Large intestine (tissue), 3 donors: Measurements from ENCODE around the gene SYTL5. TPM values are rescaled to one million over a fixed set of nuclear protein-coding genes. Genes with fewer than 3 reads are reported as not detected.

Experiments used
- DNase-seq, 2 donors: peaks; one replicate each; pipeline versions ENCODE4 v3.0.0 to v3.0.0-alpha.2; 2013
- H3K27ac ChIP-seq: one replicate; pipeline ENCODE4 v1.5.1; 2013; ENCODE audit warnings: low read length
- H3K27me3 ChIP-seq: 2 replicates; pipeline ENCODE4 v1.6.1; 2013; ENCODE audit warnings: low read length; ENCODE audit not compliant: control insufficient read depth, insufficient read depth
- H3K36me3 ChIP-seq: 2 replicates; pipeline ENCODE4 v1.6.1; 2013; ENCODE audit warnings: low read length; ENCODE audit not compliant: control insufficient read depth, insufficient read depth
- H3K4me1 ChIP-seq: one replicate; pipeline ENCODE4 v1.6.1; 2013; ENCODE audit warnings: low read length; ENCODE audit not compliant: control insufficient read depth, insufficient read depth
- H3K4me3 ChIP-seq: one replicate; pipeline ENCODE4 v1.5.1; 2013; ENCODE audit warnings: low read length
- H3K9me3 ChIP-seq: one replicate; pipeline ENCODE4 v1.6.1; 2013; ENCODE audit warnings: mild to moderate bottlenecking, low read depth, low read length, moderate library complexity; ENCODE audit not compliant: control insufficient read depth
- WGBS: methylation state at CpG from one replicate; pipeline ENCODE4 v1.1.5; 2013; ENCODE audit warnings: low lambda C conversion rate; ENCODE audit not compliant: insufficient coverage; 5-methylcytosine and 5-hydroxymethylcytosine counted together
- polyA plus RNA-seq: library from polyadenylated mRNA; unstranded; fragments of 120-200 nt; gene quantifications from one replicate; pipeline ENCODE4 v1.2.1, GENCODE V29; 2013

The SYTL5 gene
- polyA plus RNA-seq, 1 donor = 3.6 TPM

DNA sequence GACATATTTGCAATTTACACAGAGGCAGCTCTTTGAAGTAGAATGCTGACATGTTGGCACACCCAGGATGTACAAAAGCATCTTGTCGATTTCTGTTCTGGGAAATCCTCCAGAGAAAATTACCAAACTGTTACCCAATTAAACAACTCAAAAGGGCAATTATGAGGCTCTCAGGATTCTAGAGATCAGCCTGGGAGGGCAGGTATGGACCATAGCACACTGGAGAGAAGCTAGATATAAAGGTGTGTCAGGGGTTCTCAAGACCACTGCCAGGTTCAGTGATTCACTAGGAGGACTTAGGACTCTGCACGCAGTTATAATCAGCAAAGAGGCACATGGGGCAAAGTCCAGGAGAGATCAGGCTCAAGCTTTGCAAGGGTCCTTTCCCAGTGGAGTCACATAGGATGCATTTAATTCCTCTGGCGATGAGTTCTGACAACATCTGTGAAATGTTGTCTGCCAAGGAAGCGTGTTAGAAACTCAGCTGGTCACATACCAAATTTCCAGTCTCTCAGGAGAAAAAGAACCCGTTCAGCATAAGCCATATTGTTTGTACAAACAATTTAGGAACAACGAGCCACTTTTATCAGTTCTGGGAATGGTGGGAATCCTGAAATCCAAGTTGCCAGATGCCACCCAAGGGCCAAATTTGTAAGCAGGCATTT is 100.8 kb downstream of the SYTL5 start:
- H3K9me3 ChIP-seq = no peaks in the 10 kb centered on the region
- H3K27ac ChIP-seq = peak overlapping the region; percentile 49
- WGBS = no CpG with 5 or more reads among the region's 6 CpGs
- no peaks in the 10 kb centered on the region for H3K27me3 ChIP-seq
- H3K36me3 ChIP-seq = no peaks in the 10 kb centered on the region
- H3K4me3 ChIP-seq = no peak overlapping the region
- H3K4me1 ChIP-seq = peaks cover 16% of the 10 kb centered on the region
- peak; percentile 50 to 80 for DNase-seq

DNA sequence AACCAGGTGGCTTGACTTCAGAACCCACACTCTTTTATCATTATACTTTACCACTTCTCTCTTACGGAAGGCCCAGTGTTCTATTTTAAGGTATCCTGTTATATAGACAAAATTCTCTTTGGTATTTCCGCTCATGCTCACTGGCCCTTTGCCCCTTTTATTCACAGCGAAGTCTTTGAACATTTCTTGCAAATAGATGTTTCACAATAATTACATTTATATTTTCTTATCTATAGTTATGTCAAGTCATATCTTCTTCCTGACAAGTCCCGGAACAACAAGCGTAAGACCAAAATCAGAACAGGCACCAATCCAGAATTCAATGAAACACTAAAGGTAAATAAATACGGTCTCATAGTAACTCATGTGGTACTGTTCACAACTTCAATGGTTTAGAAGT is 102.0 kb downstream of the SYTL5 start:
- Histone ChIP-seq H3K27me3 (no peaks in the 10 kb centered on the region), H3K4me1 (peaks cover 16% of the 10 kb centered on the region), H3K4me3 (no peak overlapping the region), H3K36me3 (no peaks in the 10 kb centered on the region), H3K9me3 (no peaks in the 10 kb centered on the region), H3K27ac (no peak overlapping the region)
- WGBS = no CpG with 5 or more reads among the region's 6 CpGs
- DNase-seq = no peak

DNA sequence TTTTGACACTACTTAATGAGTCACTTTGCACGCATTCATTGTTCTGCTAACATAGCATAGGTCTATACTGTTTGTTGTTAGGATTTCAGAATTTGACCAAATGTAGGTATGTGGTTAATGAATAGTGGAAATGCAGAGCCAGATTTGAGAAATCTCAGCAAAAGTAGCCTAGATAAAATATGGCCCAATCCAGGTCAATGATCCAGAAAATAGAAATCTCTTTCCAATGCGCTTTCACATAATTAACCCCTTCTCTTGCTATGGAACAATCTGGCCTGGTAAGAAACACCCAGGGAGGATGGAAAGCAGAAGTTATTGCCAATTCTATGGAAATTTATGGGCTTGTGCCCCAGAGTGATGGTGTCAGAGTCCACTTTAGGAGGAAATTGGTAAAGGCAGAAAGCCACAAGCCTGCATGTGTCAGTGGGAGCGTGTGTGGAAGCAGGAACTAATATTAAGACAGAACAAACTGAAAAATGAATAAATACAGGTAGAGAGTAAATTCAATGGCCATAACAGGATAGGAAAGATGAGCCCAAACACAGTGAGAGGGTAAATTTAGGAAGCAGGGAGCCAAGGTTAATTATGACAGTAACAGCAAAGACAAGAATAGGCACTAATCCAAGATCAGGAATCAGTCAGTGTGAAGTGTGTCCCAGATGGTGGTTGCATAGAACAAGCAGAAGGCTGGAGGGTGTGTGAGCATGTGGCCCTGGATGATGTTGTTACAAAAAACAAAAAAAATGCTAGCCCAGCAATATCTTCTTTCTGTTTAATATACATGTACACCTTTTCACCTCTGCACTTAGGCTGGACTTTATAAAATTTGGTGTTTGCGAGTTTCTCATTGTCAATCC is 102.9 kb downstream of the SYTL5 start:
- H3K36me3 ChIP-seq = no peaks in the 10 kb centered on the region
- no peak overlapping the region for H3K4me3 ChIP-seq
- peaks cover 16% of the 10 kb centered on the region for H3K4me1 ChIP-seq
- H3K27me3 ChIP-seq = no peaks in the 10 kb centered on the region
- peak in 1 of 2 donors; percentile 41 for DNase-seq
- no peaks in the 10 kb centered on the region for H3K9me3 ChIP-seq
- peak overlapping the region; percentile 7 for H3K27ac ChIP-seq
- no CpG with 5 or more reads among the region's 4 CpGs for WGBS

GRCh38 chrX:38110231-38110630 is 103.9 kb downstream of the SYTL5 start:
- WGBS = no CpG with 5 or more reads among the region's 6 CpGs
- no peak overlapping the region for H3K27ac ChIP-seq
- H3K27me3 ChIP-seq = no peaks in the 10 kb centered on the region
- DNase-seq = no peak
- H3K4me3 ChIP-seq = no peak overlapping the region
- peaks cover 16% of the 10 kb centered on the region for H3K4me1 ChIP-seq
- H3K9me3 ChIP-seq = no peaks in the 10 kb centered on the region
- no peaks in the 10 kb centered on the region for H3K36me3 ChIP-seq

GRCh38 chrX:38111196-38111595 is 104.8 kb downstream of the SYTL5 start:
- Histone ChIP-seq H3K36me3 (no peaks in the 10 kb centered on the region), H3K27me3 (no peaks in the 10 kb centered on the region), H3K9me3 (no peaks in the 10 kb centered on the region), H3K4me3 (no peak overlapping the region), H3K27ac (no peak overlapping the region), H3K4me1 (peaks cover 16% of the 10 kb centered on the region)
- no CpG with 5 or more reads among the region's 5 CpGs for WGBS
- DNase-seq = no peak

GRCh38 chrX:38112566-38112965 is 106.2 kb downstream of the SYTL5 start:
- peak in 1 of 2 donors; percentile 5 for DNase-seq
- no peak overlapping the region for H3K27ac ChIP-seq
- no peaks in the 10 kb centered on the region for H3K36me3 ChIP-seq
- peaks cover 7% of the 10 kb centered on the region for H3K4me1 ChIP-seq
- no peak overlapping the region for H3K4me3 ChIP-seq
- H3K27me3 ChIP-seq = no peaks in the 10 kb centered on the region
- H3K9me3 ChIP-seq = no peaks in the 10 kb centered on the region
- WGBS = no CpG with 5 or more reads among the region's 4 CpGs

DNA sequence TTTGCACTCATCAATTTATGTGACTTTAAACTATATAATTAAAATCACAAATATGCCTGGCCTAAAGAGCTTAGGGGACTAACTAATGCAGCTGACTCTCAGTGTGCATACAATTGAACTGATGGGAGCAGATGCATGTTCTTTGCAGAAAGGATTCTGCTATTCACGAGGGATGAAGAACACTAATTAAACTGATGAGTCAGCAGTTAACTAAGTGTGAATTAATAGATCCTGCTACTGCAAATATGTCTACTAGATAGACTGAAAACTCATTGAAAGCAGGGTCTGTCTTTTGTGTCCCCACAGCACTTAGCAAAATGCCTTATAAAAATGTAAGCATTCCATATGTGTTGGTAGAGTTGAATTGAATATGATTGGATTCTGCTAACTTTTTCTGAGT is 110.4 kb downstream of the SYTL5 start:
- WGBS = no CpG with 5 or more reads among the region's 1 CpG
- no peaks in the 10 kb centered on the region for H3K4me1 ChIP-seq

DNA sequence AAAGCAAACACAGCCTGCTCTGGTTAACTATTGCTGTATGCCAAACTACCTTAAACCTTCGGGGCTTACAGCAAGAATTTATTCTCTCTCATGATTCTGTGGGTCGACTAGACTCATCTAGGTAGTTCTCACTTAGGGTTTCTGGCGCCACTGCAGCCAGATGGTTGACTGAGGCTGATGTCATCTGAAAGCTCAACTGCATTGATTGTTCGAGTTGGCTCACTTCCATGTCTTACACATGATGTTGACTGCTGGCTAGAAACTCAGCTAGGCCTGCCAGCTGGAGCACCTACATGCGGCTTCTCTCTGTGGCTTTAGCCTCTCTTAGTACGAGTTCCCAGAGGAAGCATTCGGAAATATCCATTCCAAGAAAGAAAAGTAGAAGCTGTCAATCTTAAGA is 111.1 kb downstream of the SYTL5 start:
- no peaks in the 10 kb centered on the region for H3K27me3 ChIP-seq
- no peak overlapping the region for H3K4me3 ChIP-seq
- H3K27ac ChIP-seq = no peak overlapping the region
- H3K36me3 ChIP-seq = no peaks in the 10 kb centered on the region
- H3K4me1 ChIP-seq = no peaks in the 10 kb centered on the region
- DNase-seq = no peak
- no CpG with 5 or more reads among the region's 7 CpGs for WGBS
- no peaks in the 10 kb centered on the region for H3K9me3 ChIP-seq

More for the DNA sequence above, 110.4 kb downstream of the SYTL5 start:
- Histone ChIP-seq H3K27me3 (no peaks in the 10 kb centered on the region), H3K9me3 (no peaks in the 10 kb centered on the region), H3K4me3 (no peak overlapping the region), H3K36me3 (no peaks in the 10 kb centered on the region), H3K27ac (no peak overlapping the region)
- no peak for DNase-seq

DNA sequence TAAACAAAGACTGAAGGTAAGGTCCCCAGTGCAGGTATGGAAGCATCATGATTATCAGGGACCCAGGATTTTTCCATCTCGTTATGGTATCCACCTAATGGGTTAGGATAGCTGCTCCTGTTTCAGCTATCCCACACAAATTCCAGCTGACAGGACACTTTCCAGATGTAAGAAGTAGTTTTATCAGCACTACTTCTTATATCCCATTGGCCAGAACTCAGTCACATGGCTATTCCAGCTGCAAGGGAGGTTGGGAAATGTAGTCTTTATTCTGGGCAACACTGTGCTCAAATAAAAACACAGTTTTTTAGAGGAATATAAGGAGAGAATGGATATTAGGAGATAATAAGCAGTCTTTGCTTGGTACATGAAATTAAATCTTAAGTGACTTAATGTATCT is 117.6 kb downstream of the SYTL5 start:
- H3K36me3 ChIP-seq = no peaks in the 10 kb centered on the region
- no peaks in the 10 kb centered on the region for H3K27me3 ChIP-seq
- no CpG with 5 or more reads among the region's 1 CpG for WGBS
- H3K27ac ChIP-seq = no peak overlapping the region
- no peak for DNase-seq
- H3K4me1 ChIP-seq = no peaks in the 10 kb centered on the region
- H3K9me3 ChIP-seq = no peaks in the 10 kb centered on the region
- H3K4me3 ChIP-seq = no peak overlapping the region

GRCh38 chrX:38126179-38126578 is 119.8 kb downstream of the SYTL5 start:
- Histone ChIP-seq H3K9me3 (no peaks in the 10 kb centered on the region), H3K27ac (no peak overlapping the region), H3K36me3 (no peaks in the 10 kb centered on the region), H3K27me3 (no peaks in the 10 kb centered on the region), H3K4me3 (no peak overlapping the region), H3K4me1 (no peaks in the 10 kb centered on the region)
- DNase-seq = no peak
- no CpG with 5 or more reads among the region's 3 CpGs for WGBS
